SU-DHL-6 (cell line): ENCODE measurements around the gene SIKE1.

Source experiments
- EZH2phosphoT487 ChIP-seq: fragments of 200-600 bp; sonication (generic), shearing (Covaris generic); conservative IDR thresholded peaks from 2 replicates; pipeline ENCODE4 v1.6.1; 2018; ENCODE audit warnings: mild to moderate bottlenecking, antibody characterized with exemption, low read length, moderate library complexity, mixed read lengths
- TF ChIP-seq, protein P1 (sequence below): fragments of 200-600 bp; sonication (generic); IDR thresholded peaks from one replicate; pipeline ENCODE4 v1.5.1; 2017; ENCODE audit warnings: antibody characterized with exemption, mild to moderate bottlenecking, low read length, moderate library complexity; ENCODE audit not compliant: insufficient read depth, poor library complexity, severe bottlenecking

DNA sequence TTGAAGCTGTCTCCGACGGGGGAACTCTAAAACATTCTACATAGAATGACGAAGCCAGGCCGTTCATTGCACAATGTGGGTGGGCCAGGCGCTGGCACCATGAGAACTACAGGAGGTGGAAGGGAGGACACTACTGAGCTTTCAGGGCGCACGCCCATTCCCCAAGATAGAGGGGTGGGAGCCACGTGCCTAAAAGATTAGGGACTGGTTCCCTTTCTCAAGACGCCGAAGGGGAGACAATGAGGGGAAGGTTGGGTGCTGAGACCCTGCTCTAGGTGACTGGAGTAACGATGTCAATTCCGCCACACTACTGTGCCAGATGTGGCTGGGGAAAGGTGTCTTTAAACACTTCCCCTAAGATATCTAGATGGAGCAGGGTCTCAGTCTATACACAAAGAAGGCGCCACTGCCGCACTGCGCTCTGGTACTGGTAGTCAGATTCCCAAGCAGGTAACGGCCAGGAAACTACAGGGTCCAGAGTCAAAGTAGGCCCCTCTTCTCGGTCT, 23.5 kb downstream of the SIKE1 start:
- TF ChIP-seq, protein P1, sequence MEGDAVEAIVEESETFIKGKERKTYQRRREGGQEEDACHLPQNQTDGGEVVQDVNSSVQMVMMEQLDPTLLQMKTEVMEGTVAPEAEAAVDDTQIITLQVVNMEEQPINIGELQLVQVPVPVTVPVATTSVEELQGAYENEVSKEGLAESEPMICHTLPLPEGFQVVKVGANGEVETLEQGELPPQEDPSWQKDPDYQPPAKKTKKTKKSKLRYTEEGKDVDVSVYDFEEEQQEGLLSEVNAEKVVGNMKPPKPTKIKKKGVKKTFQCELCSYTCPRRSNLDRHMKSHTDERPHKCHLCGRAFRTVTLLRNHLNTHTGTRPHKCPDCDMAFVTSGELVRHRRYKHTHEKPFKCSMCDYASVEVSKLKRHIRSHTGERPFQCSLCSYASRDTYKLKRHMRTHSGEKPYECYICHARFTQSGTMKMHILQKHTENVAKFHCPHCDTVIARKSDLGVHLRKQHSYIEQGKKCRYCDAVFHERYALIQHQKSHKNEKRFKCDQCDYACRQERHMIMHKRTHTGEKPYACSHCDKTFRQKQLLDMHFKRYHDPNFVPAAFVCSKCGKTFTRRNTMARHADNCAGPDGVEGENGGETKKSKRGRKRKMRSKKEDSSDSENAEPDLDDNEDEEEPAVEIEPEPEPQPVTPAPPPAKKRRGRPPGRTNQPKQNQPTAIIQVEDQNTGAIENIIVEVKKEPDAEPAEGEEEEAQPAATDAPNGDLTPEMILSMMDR = no peak
- TF ChIP-seq EZH2phosphoT487 = no peak
